Central memory CD8-positive, alpha-beta T cell (primary cell): ENCODE data around the gene FAM107B.

Experiments
- ATAC-seq: fragments of 150-1000 bp; cut with Tn5 transposase; replicated peaks from 2 replicates; pipeline ENCODE4 v1.10.0; 2022; ENCODE audit warnings: mild to moderate bottlenecking, moderate FRiP score, moderate number of reproducible peaks; ENCODE audit not compliant: poor library complexity, severe bottlenecking; ENCODE audit errors: extremely low read depth
- DNase-seq, 2 donors: peaks; one replicate each; pipeline ENCODE4 v3.0.0; 2021; ENCODE audit warnings: low spot score in 2 of 2
- H3K27ac Mint-ChIP-seq: one replicate; pipeline ENCODE4 v1.8.0; 2022; ENCODE audit warnings: low read depth, mild to moderate bottlenecking, moderate library complexity, mixed read lengths
- H3K27me3 Mint-ChIP-seq: one replicate; pipeline ENCODE4 v1.8.0; 2022; ENCODE audit warnings: mixed read lengths
- H3K36me3 Mint-ChIP-seq: one replicate; pipeline ENCODE4 v1.8.0; 2022; ENCODE audit warnings: mild to moderate bottlenecking, moderate library complexity, mixed read lengths; ENCODE audit not compliant: insufficient read depth
- H3K4me1 Mint-ChIP-seq: one replicate; pipeline ENCODE4 v1.8.0; 2022; ENCODE audit warnings: mixed read lengths
- H3K4me3 Mint-ChIP-seq: one replicate; pipeline ENCODE4 v1.8.0; 2022; ENCODE audit warnings: mild to moderate bottlenecking, moderate library complexity, mixed read lengths
- H3K9me3 Mint-ChIP-seq: one replicate; pipeline ENCODE4 v1.8.0; 2022; ENCODE audit warnings: mixed read lengths

Gene FAM107B

GRCh38 chr10:14676732-14677131, 98.0 kb downstream of the FAM107B start:
- H3K27me3 Mint-ChIP-seq: no peaks in the 10 kb centered on the region
- no peaks in the 10 kb centered on the region for H3K4me1 Mint-ChIP-seq
- no peaks in the 10 kb centered on the region for H3K36me3 Mint-ChIP-seq
- ATAC-seq (no peak), DNase-seq (no peak)
- H3K9me3 Mint-ChIP-seq: no peaks in the 10 kb centered on the region
- H3K27ac Mint-ChIP-seq: peak overlapping the region; percentile 15
- H3K4me3 Mint-ChIP-seq: no peak overlapping the region

GRCh38 chr10:14674376-14675050, 100.2 kb downstream of the FAM107B start:
- no peaks in the 10 kb centered on the region for H3K9me3 Mint-ChIP-seq
- DNase-seq (no peak), ATAC-seq (no peak)
- H3K27ac Mint-ChIP-seq: no peak overlapping the region
- no peaks in the 10 kb centered on the region for H3K4me1 Mint-ChIP-seq
- H3K4me3 Mint-ChIP-seq: no peak overlapping the region
- H3K36me3 Mint-ChIP-seq: no peaks in the 10 kb centered on the region
- H3K27me3 Mint-ChIP-seq: no peaks in the 10 kb centered on the region

GRCh38 chr10:14673189-14673861, 101.4 kb downstream of the FAM107B start:
- H3K4me3 Mint-ChIP-seq: no peak overlapping the region
- DNase-seq: no peak
- no peaks in the 10 kb centered on the region for H3K4me1 Mint-ChIP-seq
- ATAC-seq: no peak
- H3K9me3 Mint-ChIP-seq: no peaks in the 10 kb centered on the region
- no peaks in the 10 kb centered on the region for H3K27me3 Mint-ChIP-seq
- no peaks in the 10 kb centered on the region for H3K36me3 Mint-ChIP-seq
- H3K27ac Mint-ChIP-seq: peak overlapping the region; percentile 11

- DNase-seq: no peak
- Mint-ChIP-seq H3K4me1 (peaks cover 6% of the 10 kb centered on the region), H3K36me3 (no peaks in the 10 kb centered on the region), H3K9me3 (peaks cover 2% of the 10 kb centered on the region), H3K27me3 (no peaks in the 10 kb centered on the region), H3K27ac (no peak overlapping the region), H3K4me3 (no peak overlapping the region)
- no peak for ATAC-seq
Observed at GRCh38 chr10:14671386-14671831, 103.3 kb downstream of the FAM107B start.

- no peak overlapping the region for H3K27ac Mint-ChIP-seq
Observed at GRCh38 chr10:14670551-14671240, 104.0 kb downstream of the FAM107B start.

GRCh38 chr10:14669576-14669975, 105.1 kb downstream of the FAM107B start:
- Mint-ChIP-seq H3K9me3 (peaks cover 9% of the 10 kb centered on the region), H3K27ac (no peak overlapping the region), H3K36me3 (peaks cover 1% of the 10 kb centered on the region), H3K4me3 (no peak overlapping the region), H3K4me1 (peaks cover 20% of the 10 kb centered on the region), H3K27me3 (no peaks in the 10 kb centered on the region)
- DNase-seq (no peak), ATAC-seq (no peak)

More at GRCh38 chr10:14670551-14671240, 104.0 kb downstream of the FAM107B start:
- Mint-ChIP-seq H3K36me3 (peaks cover 1% of the 10 kb centered on the region), H3K4me3 (no peak overlapping the region), H3K4me1 (peaks cover 12% of the 10 kb centered on the region), H3K9me3 (peaks cover 9% of the 10 kb centered on the region), H3K27me3 (no peaks in the 10 kb centered on the region)
- ATAC-seq: no peak
- no peak for DNase-seq

GRCh38 chr10:14667781-14668180, 106.9 kb downstream of the FAM107B start:
- ATAC-seq (no peak), DNase-seq (no peak)
- peaks cover 27% of the 10 kb centered on the region for H3K4me1 Mint-ChIP-seq
- no peak overlapping the region for H3K4me3 Mint-ChIP-seq
- H3K27ac Mint-ChIP-seq: no peak overlapping the region
- peaks cover 1% of the 10 kb centered on the region for H3K36me3 Mint-ChIP-seq
- peaks cover 9% of the 10 kb centered on the region for H3K9me3 Mint-ChIP-seq
- H3K27me3 Mint-ChIP-seq: no peaks in the 10 kb centered on the region

GRCh38 chr10:14667280-14667679, 107.4 kb downstream of the FAM107B start:
- Mint-ChIP-seq H3K9me3 (peaks cover 9% of the 10 kb centered on the region), H3K27me3 (no peaks in the 10 kb centered on the region), H3K36me3 (peaks cover 1% of the 10 kb centered on the region), H3K27ac (no peak overlapping the region), H3K4me3 (no peak overlapping the region), H3K4me1 (peaks cover 27% of the 10 kb centered on the region)
- DNase-seq: no peak
- no peak for ATAC-seq

GRCh38 chr10:14665865-14666857, 108.5 kb downstream of the FAM107B start:
- peaks cover 9% of the 10 kb centered on the region for H3K9me3 Mint-ChIP-seq
- ATAC-seq: no peak
- peaks cover 1% of the 10 kb centered on the region for H3K36me3 Mint-ChIP-seq
- no peak for DNase-seq
- H3K4me3 Mint-ChIP-seq: no peak overlapping the region
- no peak overlapping the region for H3K27ac Mint-ChIP-seq
- no peaks in the 10 kb centered on the region for H3K27me3 Mint-ChIP-seq
- peaks cover 30% of the 10 kb centered on the region for H3K4me1 Mint-ChIP-seq

GRCh38 chr10:14665304-14665703, 109.4 kb downstream of the FAM107B start:
- peaks cover 1% of the 10 kb centered on the region for H3K36me3 Mint-ChIP-seq
- no peak overlapping the region for H3K27ac Mint-ChIP-seq
- H3K9me3 Mint-ChIP-seq: peaks cover 9% of the 10 kb centered on the region
- H3K27me3 Mint-ChIP-seq: no peaks in the 10 kb centered on the region
- DNase-seq (no peak), ATAC-seq (peak; percentile 40)
- no peak overlapping the region for H3K4me3 Mint-ChIP-seq
- H3K4me1 Mint-ChIP-seq: peaks cover 39% of the 10 kb centered on the region

GRCh38 chr10:14664345-14664744, 110.4 kb downstream of the FAM107B start:
- Mint-ChIP-seq H3K9me3 (peaks cover 9% of the 10 kb centered on the region), H3K36me3 (peaks cover 3% of the 10 kb centered on the region), H3K27ac (no peak overlapping the region), H3K4me3 (no peak overlapping the region), H3K27me3 (no peaks in the 10 kb centered on the region), H3K4me1 (peaks cover 44% of the 10 kb centered on the region)
- DNase-seq (no peak), ATAC-seq (no peak)

GRCh38 chr10:14661818-14662217, 112.9 kb downstream of the FAM107B start:
- no peak for DNase-seq
- H3K36me3 Mint-ChIP-seq: peaks cover 5% of the 10 kb centered on the region
- no peaks in the 10 kb centered on the region for H3K27me3 Mint-ChIP-seq
- peaks cover 60% of the 10 kb centered on the region for H3K4me1 Mint-ChIP-seq
- ATAC-seq: no peak
- H3K27ac Mint-ChIP-seq: no peak overlapping the region
- H3K4me3 Mint-ChIP-seq: no peak overlapping the region
- peaks cover 9% of the 10 kb centered on the region for H3K9me3 Mint-ChIP-seq
